Astrocyte of the spinal cord (primary cell): ENCODE data around the gene ATF4.

ENCODE experiments used
- DNase-seq: peaks from one replicate; pipeline ENCODE4 v3.0.0; 2011; ENCODE audit warnings: low read depth, low spot score
- H3K4me3 ChIP-seq: 2 replicates; pipeline ENCODE4 v1.5.1; 2011; ENCODE audit warnings: low read depth, mild to moderate bottlenecking, low read length, moderate library complexity
- CTCF ChIP-seq: IDR thresholded peaks from 2 replicates; pipeline ENCODE4 v1.5.1; 2012; ENCODE audit warnings: low read depth, mild to moderate bottlenecking, low read length, inconsistent platforms
- in situ Hi-C: cut with HindIII; loops from 2 replicates; pipeline ENCODE4 v1.10.0; 2017; ENCODE audit warnings: low sequenced_read_pairs

Gene ATF4

DNA sequence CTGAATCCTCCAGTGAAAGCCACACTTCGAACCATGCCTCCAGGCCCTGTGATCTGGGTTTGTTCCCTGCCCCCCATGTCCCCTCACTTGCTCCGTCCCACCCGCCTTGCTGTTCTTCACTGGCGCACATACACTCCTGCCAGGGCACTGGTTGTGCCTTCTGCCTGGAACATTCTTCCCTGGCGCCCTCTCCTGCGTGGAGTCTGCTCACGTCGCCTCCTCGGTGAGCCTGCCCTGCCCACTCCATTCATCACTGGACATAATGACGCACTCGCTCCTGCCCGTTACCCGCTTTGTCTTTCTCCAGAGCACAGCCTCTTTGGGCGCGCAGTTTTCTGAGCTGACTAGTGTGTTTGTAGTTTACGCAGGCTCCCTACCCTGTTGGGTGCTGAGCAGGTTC, 39.3 kb upstream of the ATF4 start:
- no peak for DNase-seq
- no peak for TF ChIP-seq CTCF
- H3K4me3 ChIP-seq = no peak overlapping the region
- in situ Hi-C loops = no loop called here

GRCh38 chr22:39481595-39481994, 38.8 kb upstream of the ATF4 start:
- no peak for DNase-seq
- no peak overlapping the region for H3K4me3 ChIP-seq
- no peak for TF ChIP-seq CTCF
- in situ Hi-C loops = no loop called here

GRCh38 chr22:39482768-39483167, 37.6 kb upstream of the ATF4 start:
- TF ChIP-seq CTCF = no peak
- in situ Hi-C loops = no loop called here
- H3K4me3 ChIP-seq = no peak overlapping the region
- DNase-seq = no peak

DNA sequence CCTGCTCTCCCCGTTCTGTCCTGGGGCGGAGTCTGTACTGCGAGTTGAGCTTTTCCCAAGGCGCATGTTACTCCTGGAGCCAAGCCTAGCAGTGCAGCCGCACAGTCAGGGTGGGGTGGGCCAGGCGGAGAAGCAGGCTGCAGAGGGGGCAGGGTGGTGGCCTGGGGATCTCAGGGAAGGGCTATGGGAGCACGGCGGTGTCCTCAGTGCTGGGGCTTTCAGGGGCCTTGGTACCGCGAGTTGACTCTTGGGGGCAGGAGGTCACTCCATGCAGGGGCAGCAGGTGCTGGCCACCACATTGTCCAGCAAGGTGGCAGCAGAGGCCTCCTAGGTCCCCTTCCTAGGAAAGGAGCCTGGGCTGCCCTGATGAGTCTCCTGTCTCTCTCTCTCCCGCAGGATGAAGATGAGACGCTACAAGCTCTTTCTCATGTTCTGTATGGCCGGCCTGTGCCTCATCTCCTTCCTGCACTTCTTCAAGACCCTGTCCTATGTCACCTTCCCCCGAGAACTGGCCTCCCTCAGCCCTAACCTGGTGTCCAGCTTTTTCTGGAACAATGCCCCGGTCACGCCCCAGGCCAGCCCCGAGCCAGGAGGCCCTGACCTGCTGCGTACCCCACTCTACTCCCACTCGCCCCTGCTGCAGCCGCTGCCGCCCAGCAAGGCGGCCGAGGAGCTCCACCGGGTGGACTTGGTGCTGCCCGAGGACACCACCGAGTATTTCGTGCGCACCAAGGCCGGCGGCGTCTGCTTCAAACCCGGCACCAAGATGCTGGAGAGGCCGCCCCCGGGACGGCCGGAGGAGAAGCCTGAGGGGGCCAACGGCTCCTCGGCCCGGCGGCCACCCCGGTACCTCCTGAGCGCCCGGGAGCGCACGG, 33.2 kb upstream of the ATF4 start:
- DNase-seq = no peak
- no peak overlapping the region for H3K4me3 ChIP-seq
- in situ Hi-C loops = no loop called here
- no peak for TF ChIP-seq CTCF

DNA sequence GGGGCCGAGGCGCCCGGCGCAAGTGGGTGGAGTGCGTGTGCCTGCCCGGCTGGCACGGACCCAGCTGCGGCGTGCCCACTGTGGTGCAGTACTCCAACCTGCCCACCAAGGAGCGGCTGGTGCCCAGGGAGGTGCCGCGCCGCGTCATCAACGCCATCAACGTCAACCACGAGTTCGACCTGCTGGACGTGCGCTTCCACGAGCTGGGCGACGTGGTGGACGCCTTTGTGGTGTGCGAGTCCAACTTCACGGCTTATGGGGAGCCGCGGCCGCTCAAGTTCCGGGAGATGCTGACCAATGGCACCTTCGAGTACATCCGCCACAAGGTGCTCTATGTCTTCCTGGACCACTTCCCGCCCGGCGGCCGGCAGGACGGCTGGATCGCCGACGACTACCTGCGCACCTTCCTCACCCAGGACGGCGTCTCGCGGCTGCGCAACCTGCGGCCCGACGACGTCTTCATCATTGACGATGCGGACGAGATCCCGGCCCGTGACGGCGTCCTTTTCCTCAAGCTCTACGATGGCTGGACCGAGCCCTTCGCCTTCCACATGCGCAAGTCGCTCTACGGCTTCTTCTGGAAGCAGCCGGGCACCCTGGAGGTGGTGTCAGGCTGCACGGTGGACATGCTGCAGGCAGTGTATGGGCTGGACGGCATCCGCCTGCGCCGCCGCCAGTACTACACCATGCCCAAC, 32.4 kb upstream of the ATF4 start:
- TF ChIP-seq CTCF = no peak
- no peak for DNase-seq
- no peak overlapping the region for H3K4me3 ChIP-seq
- in situ Hi-C loops = no loop called here

DNA sequence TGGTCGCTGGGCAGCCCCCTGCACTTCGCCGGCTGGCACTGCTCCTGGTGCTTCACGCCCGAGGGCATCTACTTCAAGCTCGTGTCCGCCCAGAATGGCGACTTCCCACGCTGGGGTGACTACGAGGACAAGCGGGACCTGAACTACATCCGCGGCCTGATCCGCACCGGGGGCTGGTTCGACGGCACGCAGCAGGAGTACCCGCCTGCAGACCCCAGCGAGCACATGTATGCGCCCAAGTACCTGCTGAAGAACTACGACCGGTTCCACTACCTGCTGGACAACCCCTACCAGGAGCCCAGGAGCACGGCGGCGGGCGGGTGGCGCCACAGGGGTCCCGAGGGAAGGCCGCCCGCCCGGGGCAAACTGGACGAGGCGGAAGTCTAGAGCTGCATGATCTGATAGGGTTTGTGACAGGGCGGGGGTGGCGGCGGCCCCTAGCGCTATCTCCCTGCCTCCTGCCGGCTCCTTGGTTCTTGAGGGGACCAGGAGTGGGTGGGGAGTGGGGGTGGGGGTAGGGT, 31.7 kb upstream of the ATF4 start:
- TF ChIP-seq CTCF = no peak
- in situ Hi-C loops = no loop called here
- no peak for DNase-seq
- no peak overlapping the region for H3K4me3 ChIP-seq
